GM19324 (cell line): ENCODE results near the gene SON.
"Not testable (repeated sequence)": the region's sequence is repeated elsewhere in the genome, so short reads cannot be mapped to it uniquely, and the experiment has no call there.

Experiments used
- ATAC-seq: cut with Tn5 transposase; IDR thresholded peaks from one replicate; pipeline ENCODE4 v1.9.1; 2021; ENCODE audit warnings: mild to moderate bottlenecking, moderate library complexity; ENCODE audit not compliant: unreplicated experiment, low FRiP score

SON gene

DNA sequence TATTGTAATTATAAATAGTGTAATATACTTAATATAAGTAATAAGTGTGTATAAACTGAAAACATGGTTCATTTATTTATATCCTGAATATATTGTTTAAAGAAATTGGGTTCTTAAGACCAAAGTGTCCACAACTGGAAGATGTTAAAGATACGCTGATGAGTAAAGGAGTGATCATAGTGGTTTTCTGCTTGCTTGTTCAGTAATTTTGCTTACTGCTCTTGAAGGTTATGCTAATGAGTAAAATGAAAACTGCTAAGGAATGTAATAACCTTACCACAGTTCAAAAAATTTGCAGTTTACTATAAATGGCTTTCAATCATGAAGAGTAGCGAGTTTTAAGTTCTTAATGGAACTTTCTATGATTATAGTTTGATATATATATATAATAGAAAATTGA, 23.7 kb downstream of the SON start:
- no peak for ATAC-seq

DNA sequence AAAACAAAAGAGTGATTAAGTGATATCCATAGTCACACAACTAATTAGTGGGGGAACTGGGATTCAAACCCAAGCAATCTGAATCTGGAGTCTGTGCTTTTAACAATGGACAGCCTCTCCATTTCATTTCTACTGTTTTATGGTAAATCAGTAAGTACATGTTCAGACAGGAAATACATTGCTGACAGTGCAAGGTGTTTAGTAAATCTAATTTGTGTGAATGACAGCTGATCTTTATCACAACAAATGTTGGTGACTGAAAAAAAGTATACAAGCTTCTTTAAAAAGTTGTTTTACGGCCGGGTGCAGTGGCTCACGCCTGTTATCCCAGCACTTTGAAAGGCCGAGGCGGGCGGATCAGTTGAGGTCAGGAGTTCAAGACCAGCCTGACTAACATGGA, 25.1 kb downstream of the SON start:
- ATAC-seq: no peak

DNA sequence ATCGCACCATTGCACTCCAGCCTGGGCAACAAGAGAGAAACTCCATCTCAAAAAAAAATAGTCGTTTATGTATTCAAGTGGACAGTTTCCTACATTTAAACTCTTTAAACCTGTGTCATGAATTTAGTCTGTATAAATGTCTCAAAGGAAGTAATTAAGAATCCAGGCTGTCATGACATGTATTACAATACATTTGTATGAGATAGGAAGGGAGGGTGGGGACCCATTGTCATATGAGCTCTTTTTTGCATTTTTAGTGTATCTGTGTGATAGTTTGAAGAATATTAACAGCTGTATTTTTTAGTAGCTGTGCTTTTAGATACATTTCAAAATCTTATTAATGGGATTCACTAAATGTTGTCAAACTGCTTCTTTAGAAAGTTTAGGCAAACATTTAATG, 25.6 kb downstream of the SON start:
- ATAC-seq: no peak

DNA sequence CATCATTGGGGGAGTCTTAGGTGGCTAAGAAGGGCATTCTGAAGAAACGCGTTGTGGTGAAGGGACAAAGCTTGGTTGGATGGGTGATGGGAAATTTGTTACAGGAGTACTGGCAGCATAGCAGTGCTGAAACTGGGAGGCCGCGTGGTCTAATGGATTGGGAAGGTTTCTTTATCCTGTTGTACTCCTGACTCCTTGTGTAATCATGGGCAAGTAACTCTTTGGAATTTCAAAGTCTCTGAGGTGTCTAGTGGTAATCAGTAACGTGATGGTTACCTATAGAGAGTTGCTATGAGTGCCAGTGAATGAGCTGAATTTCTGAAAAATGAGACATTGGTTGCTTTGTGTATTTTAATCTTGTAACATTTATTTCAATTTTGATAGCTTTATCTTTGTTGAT, 27.2 kb downstream of the SON start:
- no peak for ATAC-seq

DNA sequence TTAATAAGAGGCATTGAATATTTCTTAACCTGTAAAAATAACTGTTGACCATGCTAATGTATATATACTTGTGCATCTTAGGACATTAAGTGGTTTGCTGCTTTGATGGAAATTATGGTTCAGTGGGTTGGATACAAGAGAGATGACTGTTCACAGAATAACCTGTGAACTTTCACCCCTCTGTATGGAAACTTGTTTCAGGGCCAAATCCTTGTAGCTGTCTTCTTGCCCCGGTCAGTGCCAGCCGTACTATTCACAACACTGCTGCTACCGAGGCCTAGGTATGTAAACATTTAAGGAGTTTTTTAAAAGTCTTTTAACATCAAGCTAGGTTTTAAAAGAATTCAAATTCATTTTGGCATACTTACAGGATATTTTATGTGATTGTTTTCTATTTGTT, 29.5 kb downstream of the SON start:
- ATAC-seq: no peak

DNA sequence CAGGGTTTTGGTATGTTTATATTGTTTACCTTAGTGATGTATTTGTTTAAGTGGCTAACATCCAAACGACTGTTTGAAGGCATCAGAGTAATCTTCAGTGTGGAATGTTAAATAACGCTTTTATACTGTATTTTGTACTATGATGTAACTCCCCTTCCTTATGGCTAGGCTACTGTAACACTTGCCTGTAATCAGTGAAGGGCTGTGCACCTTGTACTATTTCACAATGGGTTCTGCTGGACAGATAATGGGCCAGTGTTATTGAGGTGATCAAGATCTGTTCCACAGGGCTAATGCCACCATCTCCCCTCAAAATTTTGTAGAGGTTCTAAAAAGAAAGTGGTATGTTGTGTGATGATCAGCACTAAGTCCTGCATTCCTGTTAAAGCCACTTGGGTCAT, 33.9 kb downstream of the SON start:
- ATAC-seq: not testable (repeated sequence)

DNA sequence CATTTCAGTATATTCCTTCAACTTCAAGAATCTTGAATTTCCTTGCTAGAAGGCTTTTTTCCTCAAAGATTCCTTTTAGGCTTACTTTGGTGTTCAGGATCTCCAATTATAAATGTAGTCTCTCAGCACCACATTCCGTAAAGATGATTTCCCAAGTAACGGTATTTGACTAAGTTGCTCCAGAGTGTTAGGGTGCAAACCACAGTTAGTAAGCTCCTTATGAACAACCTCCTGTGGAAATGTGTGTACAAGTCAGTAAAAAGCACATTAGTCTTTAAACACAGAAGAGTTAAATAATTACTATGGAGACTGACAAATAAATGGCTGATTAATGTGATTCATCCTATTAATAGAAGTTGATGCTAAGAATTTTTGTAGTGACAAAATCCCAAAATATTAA, 35.4 kb downstream of the SON start:
- ATAC-seq: no peak

DNA sequence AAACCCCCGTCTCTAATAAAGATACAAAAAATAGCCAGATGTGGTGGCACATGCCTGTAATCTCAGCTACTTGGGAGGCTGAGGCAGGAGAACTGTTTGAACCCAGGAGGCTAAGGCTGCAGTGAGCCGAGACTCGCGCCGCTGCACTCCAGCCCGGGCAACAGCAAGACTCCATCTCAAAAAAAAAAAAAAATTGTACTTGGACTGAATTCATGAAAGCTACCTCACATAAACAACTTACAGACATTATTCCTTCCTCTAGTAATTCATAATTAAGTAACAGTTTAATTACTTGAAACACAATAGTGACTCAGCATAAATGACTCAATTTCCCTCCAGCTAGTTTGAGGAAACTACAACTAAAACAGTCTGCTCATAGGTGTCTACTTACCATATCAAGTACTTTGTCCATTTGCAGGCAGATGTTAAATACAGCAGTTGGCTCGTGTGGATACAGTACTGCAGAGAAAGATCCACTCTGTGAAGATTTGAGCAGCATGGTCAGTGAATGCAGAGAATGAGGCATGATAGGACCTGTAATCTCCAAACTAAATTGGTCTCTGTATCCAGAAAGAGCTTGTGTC, 36.2 kb downstream of the SON start:
- no peak for ATAC-seq

DNA sequence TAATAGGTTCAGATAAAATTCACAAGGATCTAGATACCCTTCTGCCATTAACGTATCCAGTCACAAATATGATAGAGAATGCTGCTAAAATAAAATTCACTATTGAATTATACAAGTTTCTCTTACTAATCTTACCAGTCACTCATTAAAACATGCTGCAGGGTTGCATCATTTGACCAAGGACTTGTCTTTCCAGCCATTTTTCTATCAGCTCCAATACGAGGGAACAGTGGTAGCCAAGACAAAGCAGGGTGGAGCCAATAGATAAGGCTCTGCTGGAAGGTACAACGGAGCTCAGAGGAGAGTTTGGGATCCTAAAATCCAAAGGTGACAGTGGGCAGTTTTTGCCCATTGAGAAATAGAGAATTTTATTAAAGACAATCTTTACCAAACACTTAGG, 41.6 kb downstream of the SON start:
- ATAC-seq: no peak

DNA sequence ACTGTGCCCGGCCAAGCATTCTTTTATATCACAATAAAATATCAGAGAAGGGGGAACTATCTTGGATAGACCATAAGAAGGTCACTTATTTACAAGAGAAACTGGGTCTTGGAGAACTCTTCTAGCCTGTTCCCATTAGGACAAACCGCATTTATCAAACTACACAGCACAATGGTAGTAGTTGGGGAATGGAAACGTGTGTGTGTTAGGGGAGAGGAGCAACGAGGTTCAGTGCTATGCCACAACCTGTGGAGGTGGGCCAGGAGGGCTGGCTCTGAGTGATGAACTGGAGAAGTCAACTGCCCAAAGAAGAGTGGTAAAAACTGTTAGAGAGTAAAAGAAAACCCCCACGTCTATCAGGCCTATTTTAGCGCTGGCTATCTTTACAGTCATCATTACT, 44.1 kb downstream of the SON start:
- no peak for ATAC-seq

DNA sequence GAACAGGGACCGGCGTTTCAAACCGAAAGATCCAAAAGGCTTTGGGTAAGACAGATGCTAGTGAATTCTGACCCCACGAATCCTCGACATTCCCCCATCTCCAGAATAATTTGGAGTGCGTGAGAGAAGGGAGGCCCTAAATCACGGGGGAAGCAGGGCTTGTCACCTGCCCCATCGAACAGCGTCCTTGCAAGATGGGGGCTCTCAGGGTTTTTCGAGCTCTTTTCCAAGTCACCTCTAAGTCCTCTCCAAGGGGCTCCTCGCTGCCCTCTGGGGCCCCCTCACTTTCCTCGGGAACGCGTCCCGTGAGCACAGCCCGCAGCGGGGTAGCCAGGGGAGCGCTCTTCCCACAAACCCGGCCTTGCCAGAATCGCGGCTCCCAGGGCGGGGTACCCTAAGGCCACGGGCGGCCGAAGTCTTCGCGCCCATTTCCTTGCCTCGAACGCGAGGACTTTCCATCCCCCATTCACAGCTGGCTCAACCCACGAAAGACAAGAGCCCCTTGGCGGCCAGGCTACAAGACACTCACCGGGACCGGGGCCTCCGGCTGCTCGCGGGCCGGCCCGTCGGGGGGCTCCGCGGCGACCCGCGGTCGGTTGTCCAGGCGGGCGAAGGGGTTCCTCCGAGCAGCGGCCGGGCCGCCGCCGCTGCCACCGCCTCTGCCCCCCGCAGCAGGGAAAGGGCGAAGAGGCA, 45.1 kb downstream of the SON start:
- peak; percentile 49 for ATAC-seq

DNA sequence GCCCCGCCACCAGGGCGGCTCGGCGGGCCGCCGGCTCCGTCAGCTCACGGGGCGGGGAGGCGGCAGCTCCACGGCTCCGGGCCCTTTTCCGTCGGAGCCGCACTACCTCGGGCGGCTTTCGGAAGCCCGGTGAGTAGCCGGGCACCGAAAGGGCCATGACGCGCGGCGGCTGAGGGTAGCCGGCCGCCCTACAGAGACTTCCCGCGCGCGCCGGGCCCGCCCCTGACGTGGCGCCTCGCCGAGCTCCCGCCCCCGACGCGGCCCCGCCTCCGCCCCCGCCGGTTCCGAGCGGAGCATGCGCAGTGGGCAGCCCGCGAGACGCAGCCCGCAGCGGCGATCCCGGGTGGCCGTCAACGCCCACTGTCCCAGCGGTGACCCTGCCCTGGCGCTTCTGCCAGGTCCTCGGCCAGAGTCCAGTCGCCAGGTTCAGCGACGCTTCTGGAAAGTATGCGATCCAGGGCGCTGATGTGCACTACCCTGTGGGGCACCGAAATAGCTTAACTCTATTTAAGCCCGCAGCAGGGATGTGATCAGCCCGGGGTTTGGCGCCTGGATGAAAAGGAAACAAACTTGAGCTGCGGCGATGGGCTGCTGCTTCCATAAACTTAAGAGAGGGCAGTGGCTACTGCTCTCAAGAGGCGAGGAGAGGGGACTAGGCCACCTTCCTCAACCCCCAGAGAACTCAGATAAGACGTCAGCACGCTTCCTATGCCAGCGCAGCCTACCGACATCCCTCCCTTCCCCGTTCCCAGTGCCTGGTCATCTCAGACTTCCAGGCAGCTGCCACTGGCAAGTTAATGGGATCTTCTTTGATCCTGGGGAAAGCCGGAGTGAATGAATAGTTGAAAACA, 45.9 kb downstream of the SON start, which contains the start of gene DONSON:
Gene DONSON, minus strand, starts transcription at position 200 of the 851 bp plus-strand sequence. Its CDS starts 43 bp downstream, at position 157.
- peak; percentile 94 for ATAC-seq

DNA sequence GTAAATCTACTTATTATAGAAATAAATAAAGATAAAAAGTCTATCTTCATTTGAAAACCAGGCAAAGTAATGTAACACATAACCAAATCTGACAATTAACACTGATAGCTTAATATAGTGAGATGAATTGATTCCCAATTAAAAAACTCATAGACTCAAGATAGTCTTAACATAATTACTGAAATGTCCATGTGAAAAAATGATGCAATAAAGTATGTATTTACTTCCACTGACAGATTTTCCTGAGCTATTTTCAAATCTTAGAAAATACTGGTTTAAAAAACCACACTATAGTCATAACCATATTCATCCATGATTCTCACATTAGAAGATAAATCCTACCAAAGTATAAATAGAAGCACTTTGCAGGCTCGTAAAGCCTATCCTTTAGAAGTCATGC, 55.2 kb downstream of the SON start:
- no peak for ATAC-seq

DNA sequence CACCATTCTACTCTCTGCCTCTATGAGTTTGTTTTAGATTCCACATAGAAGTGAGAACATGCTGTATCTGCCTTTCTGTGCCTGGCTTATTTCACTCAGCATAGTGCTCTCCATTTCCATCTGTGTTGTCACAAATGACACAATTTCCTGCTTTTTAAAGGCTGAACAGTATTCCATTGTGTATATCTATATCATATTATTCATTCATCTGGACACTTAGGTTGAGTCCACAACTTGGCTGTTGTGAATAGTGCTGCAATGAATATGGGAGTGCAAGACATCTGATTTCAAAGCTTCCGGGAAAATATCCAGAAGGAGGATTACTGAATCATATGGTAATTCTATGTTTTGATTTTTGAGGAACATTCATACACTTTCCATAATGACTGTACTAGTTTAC, 65.7 kb downstream of the SON start:
- no peak for ATAC-seq

DNA sequence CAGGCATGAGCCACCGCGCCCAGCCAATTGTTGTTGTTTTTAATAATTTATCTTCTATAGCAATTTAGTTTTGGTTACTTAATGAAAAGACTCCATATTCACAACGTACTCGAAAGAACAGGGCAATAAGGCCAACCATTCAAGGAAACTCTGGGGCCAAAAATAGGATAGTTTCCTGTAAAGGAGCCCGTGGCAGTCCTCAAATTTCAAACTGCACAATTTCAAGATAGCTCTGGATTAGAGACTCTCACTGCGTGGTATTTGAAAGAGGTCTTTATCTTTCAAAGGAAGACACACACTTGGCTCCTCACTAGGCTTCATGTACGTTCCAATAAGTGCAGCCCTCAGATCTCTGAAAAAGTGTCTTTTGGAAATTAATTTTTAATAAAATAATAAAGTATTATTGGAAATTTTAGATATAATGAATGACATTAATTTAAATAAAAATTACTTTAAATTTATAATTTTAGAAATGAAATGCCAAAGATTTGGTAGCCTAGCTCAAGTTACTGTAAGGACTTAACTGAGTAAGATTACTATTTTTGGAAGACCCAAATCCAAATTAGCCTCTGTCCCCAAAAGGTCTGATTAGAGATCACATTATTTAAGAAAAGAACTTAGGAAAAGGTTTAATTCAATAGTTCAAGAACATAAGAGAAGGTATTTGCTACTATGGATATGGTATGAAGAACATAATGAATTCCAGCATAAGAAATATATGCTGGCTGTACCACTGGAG, 68.3 kb downstream of the SON start:
- ATAC-seq: no peak

DNA sequence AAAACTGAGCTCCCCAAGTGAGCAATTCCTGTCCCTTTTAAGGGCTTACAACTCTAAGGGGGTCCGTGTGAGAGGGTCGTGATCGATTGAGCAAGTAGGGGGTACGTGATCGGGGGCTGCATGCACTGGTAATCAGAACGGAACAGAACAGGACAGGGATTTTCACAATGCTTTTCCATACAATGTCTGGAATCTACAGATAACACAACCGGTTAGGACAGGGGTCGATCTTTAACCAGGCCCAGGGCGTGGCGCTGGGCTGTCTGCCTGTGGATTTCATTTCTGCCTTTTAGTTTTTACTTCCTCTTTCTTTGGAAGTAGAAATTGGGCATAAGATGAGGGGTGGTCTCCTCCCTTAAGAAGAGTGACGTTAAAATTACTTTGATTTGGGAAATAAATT, 74.7 kb downstream of the SON start:
- not testable (repeated sequence) for ATAC-seq

DNA sequence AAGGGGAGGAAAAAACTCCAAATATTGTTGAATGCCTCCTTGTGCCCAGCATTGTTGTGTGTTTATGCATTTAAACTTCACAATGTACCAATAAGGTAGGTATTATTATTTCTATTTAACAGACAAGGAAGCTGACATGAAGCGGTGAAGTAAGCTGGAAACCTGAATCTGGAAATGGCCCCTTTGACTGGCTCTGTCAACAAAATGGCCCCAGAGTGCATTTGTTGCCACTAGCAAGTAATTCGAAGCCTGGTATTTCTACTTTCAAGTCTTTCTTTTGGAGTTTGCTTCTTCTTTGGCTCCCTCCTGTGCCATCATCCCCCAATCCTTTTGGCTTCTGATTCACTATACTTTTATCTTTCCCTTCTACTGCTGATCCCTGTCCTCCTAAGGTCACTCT, 75.6 kb downstream of the SON start:
- no peak for ATAC-seq

DNA sequence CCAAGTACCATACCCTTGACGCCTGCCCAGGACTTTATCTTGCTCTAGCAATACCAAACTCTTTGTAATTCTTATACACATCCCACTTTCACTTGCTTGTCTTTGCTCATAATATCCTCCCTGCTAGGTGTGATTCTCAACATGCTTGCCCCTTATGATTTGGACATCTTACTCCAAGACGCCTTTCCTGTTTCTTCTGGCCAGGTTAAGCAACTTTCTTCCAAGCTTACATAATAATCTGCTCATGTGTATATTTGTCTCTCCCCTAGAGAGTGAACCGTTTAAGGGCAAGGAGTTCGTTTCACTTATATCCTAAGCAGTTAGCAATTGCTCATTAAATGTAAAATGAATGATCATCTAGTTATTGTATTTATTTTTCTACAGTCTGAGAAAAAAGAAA, 76.9 kb downstream of the SON start:
- ATAC-seq: no peak

DNA sequence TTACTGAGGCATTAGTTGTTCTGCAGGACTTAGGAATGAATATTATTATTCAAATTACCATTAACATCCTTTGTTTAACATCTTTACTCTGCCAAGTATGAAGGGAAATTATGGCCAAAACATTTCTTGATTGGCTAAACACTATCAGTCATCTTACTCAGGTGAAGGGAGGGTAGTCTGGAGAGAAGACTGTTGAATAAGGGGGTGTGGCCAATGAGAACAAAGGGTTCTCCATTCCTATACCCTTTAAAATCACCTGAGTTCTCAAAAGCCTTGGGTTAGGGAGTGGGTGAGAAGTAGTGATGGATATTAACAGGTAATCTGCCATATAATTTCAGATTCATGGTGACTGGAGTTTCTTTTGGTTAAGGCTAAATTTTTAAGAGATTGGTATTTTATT, 79.4 kb downstream of the SON start:
- ATAC-seq: no peak

DNA sequence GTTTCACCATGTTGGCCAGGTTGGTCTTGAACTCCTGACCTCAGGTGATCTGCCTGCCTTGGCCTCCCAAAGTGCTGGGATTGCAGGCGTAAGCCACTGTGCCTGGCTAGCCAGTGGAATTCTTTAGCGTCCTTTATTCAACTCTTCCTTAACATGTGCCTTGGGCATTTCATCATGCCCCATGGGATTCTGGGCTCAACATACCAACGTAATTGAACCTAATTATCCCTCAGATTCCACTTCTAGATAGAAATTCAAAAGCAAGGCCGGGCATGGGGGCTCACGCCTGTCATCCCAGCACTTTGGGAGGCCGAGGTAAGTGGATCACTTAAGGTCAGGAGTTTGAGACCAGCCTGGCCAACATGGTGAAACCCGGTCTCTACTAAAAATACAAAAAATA, 83.3 kb downstream of the SON start:
- ATAC-seq: not testable (repeated sequence)
